Measurements from ENCODE around the gene GMNN.

GMNN gene

GRCh38 chr6:24809728-24810127 lies 35.0 kb downstream of the GMNN start:
- DNase-seq, result no peak

GRCh38 chr6:24818346-24818745 lies 43.6 kb downstream of the GMNN start:
- DNase-seq, result no peak

DNA sequence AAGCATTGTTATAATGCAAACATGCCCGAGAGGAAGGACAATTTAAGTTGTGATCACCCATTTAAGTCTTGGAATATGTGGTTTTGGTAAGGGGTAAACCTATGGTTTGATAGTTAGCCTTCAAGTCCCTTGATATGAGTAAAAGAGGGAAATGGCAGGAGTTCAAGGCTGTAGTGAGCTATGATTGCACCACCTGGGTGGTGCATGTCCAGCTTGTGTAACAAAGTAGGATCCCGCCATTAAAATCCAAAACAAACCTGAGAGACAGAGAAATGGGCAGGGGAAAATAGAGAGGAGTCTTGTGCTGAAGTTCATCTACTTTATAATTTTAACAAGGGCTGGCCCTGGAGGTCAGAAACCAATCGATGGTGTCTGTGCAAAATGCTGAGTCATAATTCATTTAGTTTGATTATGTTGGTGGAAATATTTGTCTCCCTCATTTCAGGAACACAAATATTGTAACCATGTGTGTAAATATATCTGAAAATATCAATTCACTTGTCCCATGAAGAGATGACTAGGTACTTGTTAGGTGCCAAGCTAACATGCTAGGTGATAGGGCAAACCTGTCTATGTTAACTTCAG lies 47.2 kb downstream of the GMNN start:
- DNase-seq, result no peak

- DNase-seq, result no peak
Measured at GRCh38 chr6:24822696-24823095, 48.0 kb downstream of the GMNN start.

DNA sequence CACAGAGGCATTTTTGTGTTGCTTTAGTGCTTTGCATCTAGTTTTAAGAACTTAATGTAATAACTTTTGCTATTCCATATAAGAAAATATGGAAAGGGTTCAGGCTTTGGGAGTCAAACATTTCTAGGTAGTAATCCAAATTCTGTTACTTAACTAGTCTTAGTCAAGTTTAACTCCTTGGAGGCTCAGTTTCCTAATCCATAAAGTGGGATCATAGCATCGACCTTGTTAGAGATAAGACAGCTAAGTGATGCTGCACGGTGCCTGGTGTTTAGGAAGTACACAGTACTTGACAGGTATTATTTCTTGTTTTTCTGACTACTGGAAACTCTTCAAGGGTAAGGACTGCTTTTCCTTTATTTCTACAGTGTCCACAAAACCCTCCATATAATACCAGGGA lies 48.4 kb downstream of the GMNN start:
- DNase-seq, result no peak

DNA sequence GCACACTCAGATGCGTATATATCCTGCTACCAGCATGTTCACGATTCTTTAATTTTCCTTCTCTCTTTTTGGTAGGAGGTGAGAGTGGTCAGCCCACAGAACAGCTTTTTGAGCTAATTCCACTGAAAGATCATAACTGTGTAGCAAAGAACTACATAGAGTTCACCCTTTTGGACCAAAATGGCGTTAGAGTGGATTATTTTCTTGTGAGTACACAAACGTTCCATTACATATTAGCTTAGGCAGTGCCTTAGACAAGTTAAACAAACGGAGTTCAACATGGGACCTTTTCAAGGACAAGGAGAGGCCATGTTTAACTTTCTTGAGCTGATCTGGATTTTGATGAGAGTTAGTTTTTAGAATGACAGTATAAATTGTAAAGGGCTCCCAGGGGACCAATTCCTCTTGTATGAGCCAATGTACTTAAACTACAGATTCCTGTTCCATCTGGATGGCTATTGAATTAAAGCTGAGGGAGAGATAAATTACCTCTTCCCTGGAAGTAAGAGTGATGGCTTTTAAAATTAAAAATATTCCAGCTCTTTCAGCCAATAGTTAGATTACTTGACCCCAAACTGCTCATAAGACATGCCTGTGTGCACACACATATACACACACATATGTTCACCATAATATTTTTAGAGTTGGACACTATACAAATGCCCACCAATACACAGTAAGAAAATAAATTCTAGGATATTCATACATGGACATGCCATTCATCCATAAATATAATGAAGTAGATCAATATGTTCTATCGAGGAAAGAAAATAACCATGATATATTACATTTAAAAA lies 49.6 kb downstream of the GMNN start:
- DNase-seq, result no peak

- no peak for DNase-seq
Measured at GRCh38 chr6:24825130-24825630, 50.4 kb downstream of the GMNN start.

GRCh38 chr6:24827162-24827561 lies 52.4 kb downstream of the GMNN start:
- no peak for DNase-seq

- no peak for DNase-seq
Measured at GRCh38 chr6:24827970-24828369, 53.2 kb downstream of the GMNN start.

GRCh38 chr6:24829657-24830056 lies 54.9 kb downstream of the GMNN start:
- no peak for DNase-seq

DNA sequence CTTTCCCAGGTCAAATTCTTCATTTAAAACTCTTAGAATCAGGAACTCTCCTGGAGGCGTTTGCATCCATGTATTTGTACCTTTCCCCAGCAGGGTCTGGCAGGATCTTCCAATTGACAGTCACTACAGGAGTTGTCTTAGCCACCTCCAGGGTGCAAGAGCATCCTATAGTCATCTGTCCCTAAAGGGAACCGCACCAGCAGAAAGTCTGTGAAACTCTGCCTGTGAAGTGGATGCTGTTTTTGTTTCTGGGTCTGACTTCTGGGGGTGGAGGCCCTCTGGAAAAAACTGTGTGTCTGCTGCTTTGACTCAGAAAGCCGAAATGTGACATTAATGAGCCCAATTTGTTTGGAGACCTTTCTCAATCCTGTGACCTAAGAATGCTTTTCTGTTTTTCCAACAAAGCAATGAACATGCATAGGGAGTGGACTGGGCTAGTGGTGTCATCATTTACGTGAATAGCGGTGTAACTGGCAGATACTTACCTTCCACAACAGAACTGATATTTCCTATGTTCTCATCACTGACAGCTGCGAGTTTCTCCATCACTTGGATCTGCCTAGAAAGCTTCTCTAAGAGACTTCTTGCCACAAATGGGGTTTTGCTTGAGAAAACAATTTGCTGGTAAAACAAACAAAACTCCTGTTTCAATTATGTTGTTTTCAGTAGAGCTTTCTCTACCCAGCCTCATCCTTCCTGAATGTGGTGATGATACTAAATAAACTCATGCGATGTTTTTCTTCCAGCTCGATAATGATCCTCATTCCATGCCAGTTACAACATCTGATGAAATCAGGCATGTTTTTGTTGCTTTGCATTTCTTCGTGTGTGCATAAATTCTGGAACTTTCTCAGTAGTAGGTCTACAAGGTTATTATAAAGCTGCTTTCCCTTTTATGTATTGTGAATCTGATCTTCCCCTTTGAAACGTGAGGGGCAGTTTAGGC lies 57.3 kb downstream of the GMNN start:
- no peak for DNase-seq

GRCh38 chr6:24832794-24833193 lies 58.1 kb downstream of the GMNN start:
- no peak for DNase-seq

DNA sequence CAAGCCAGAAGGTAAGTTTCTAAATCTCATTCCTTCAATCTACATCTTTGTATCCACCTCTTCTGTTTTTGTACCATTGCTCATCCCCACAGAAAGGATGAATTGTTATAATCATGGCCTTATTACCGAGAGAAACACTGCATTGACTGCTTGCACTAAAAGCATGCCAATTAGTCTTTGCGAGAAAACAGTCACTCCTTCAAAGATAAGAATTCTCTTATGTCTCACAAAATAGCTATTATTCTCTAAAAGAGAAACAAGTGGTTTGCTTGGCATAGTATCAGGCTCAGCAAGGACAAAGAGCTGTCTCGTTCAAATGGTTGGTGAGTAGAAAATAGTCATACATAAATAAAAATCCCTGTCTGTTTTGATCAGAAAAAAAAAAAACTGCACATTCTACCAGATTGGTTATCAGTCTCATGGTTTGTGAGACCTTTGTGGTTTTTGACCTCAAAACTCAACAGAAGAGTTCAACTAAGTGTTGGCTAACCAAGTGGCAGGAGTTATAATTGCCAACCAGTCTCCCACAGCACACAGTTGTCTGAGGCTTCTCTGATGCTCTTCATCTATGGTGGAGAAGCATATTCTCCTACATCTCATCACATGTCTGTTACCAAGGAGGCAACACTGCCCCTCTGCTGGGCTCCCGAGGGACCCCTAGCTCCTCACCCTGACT lies 59.1 kb downstream of the GMNN start:
- no peak for DNase-seq
